ENCODE results near the gene PBX3. TPM values are rescaled to one million over a fixed set of nuclear protein-coding genes. Genes with fewer than 3 reads are reported as not detected.
A peak's percentile ranks its signal among the peaks of the same experiment; 100 is the strongest.
"Not testable (repeated sequence)": the region's sequence is repeated elsewhere in the genome, so short reads cannot be mapped to it uniquely, and the experiment has no call there.

Gene PBX3
- total RNA-seq, 2 donors from 2014 or later, result 16.9 to 17.6 TPM

GRCh38 chr9:125761676-125762450 lies 14.7 kb downstream of the PBX3 start:
- Mint-ChIP-seq H3K36me3 (no peaks in the 10 kb centered on the region), H3K27ac (no peak overlapping the region), H3K9me3 (no peaks in the 10 kb centered on the region)
- DNase-seq (ENCODE audit: low spot score in 2 of 2) (no peak), ATAC-seq (no peak)

- H3K36me3 Mint-ChIP-seq, result no peaks in the 10 kb centered on the region
- DNase-seq (ENCODE audit: low spot score in 2 of 2), result no peak
- H3K27ac Mint-ChIP-seq, result no peak overlapping the region
- no peak for ATAC-seq
- no peaks in the 10 kb centered on the region for H3K9me3 Mint-ChIP-seq
Measured at GRCh38 chr9:125763394-125763801, 16.2 kb downstream of the PBX3 start.

- no peak overlapping the region for H3K27ac Mint-ChIP-seq
- no peaks in the 10 kb centered on the region for H3K9me3 Mint-ChIP-seq
- no peaks in the 10 kb centered on the region for H3K36me3 Mint-ChIP-seq
- ATAC-seq, result no peak
- DNase-seq (ENCODE audit: low spot score in 2 of 2), result no peak
Measured at GRCh38 chr9:125764198-125764597, 17.0 kb downstream of the PBX3 start.

GRCh38 chr9:125766468-125767221 lies 19.5 kb downstream of the PBX3 start:
- Mint-ChIP-seq H3K9me3 (no peaks in the 10 kb centered on the region), H3K27ac (no peak overlapping the region), H3K36me3 (no peaks in the 10 kb centered on the region)
- DNase-seq (ENCODE audit: low spot score in 2 of 2), result no peak
- no peak for ATAC-seq

- no peaks in the 10 kb centered on the region for H3K9me3 Mint-ChIP-seq
- no peak overlapping the region for H3K27ac Mint-ChIP-seq
- DNase-seq (ENCODE audit: low spot score in 2 of 2) (no peak), ATAC-seq (peak in 1 of 2 donors; percentile 20)
- H3K36me3 Mint-ChIP-seq, result no peaks in the 10 kb centered on the region
Measured at GRCh38 chr9:125767349-125767748, 20.2 kb downstream of the PBX3 start.

- DNase-seq (ENCODE audit: low spot score in 2 of 2), result no peak
- ATAC-seq, result no peak
- Mint-ChIP-seq H3K36me3 (no peaks in the 10 kb centered on the region), H3K27ac (no peak overlapping the region), H3K9me3 (no peaks in the 10 kb centered on the region)
Measured at GRCh38 chr9:125768803-125769202, 21.6 kb downstream of the PBX3 start.

- Mint-ChIP-seq H3K9me3 (no peaks in the 10 kb centered on the region), H3K27ac (no peak overlapping the region), H3K36me3 (no peaks in the 10 kb centered on the region)
- ATAC-seq (no peak), DNase-seq (ENCODE audit: low spot score in 2 of 2) (no peak)
Measured at GRCh38 chr9:125771037-125771436, 23.9 kb downstream of the PBX3 start.

GRCh38 chr9:125772740-125773139 lies 25.6 kb downstream of the PBX3 start:
- no peak for DNase-seq (ENCODE audit: low spot score in 2 of 2)

GRCh38 chr9:125774106-125774505 lies 26.9 kb downstream of the PBX3 start:
- no peaks in the 10 kb centered on the region for H3K36me3 Mint-ChIP-seq
- no peaks in the 10 kb centered on the region for H3K9me3 Mint-ChIP-seq
- no peak for ATAC-seq
- no peak overlapping the region for H3K27ac Mint-ChIP-seq
- DNase-seq (ENCODE audit: low spot score in 2 of 2), result no peak

More at GRCh38 chr9:125772740-125773139, 25.6 kb downstream of the PBX3 start:
- Mint-ChIP-seq H3K27ac (no peak overlapping the region), H3K9me3 (no peaks in the 10 kb centered on the region), H3K36me3 (no peaks in the 10 kb centered on the region)
- ATAC-seq, result no peak

- ATAC-seq; H3K27ac Mint-ChIP-seq; H3K36me3 Mint-ChIP-seq; H3K9me3 Mint-ChIP-seq; DNase-seq (ENCODE audit: low spot score in 2 of 2): not testable (repeated sequence)
Measured at GRCh38 chr9:125776789-125777188, 29.6 kb downstream of the PBX3 start.

GRCh38 chr9:125778538-125779219 lies 31.5 kb downstream of the PBX3 start:
- H3K36me3 Mint-ChIP-seq, result peaks cover 0 to 12% of the 10 kb centered on the region in 2 donors
- not testable (repeated sequence) for ATAC-seq; H3K9me3 Mint-ChIP-seq; H3K27ac Mint-ChIP-seq; DNase-seq (ENCODE audit: low spot score in 2 of 2)

GRCh38 chr9:125779220-125779565 lies 32.0 kb downstream of the PBX3 start:
- not testable (repeated sequence) for ATAC-seq; DNase-seq (ENCODE audit: low spot score in 2 of 2); H3K9me3 Mint-ChIP-seq; H3K27ac Mint-ChIP-seq
- H3K36me3 Mint-ChIP-seq, result peaks cover 0 to 12% of the 10 kb centered on the region in 2 donors

GRCh38 chr9:125782718-125783117 lies 35.5 kb downstream of the PBX3 start:
- Mint-ChIP-seq H3K27ac (no peak overlapping the region), H3K36me3 (peaks cover 0 to 19% of the 10 kb centered on the region in 2 donors), H3K9me3 (peaks cover 0 to 5% of the 10 kb centered on the region in 2 donors)
- ATAC-seq, result no peak
- DNase-seq (ENCODE audit: low spot score in 2 of 2), result no peak

GRCh38 chr9:125784286-125785049 lies 37.3 kb downstream of the PBX3 start:
- DNase-seq (ENCODE audit: low spot score in 2 of 2), result no peak
- ATAC-seq, result no peak
- H3K36me3 Mint-ChIP-seq, result peaks cover 0 to 19% of the 10 kb centered on the region in 2 donors
- peaks cover 0 to 5% of the 10 kb centered on the region in 2 donors for H3K9me3 Mint-ChIP-seq
- peak overlapping the region in 1 of 2 donors; percentile 0 for H3K27ac Mint-ChIP-seq

- ATAC-seq (peak; percentile 44 to 66), DNase-seq (ENCODE audit: low spot score in 2 of 2) (peak in 1 of 2 donors; percentile 10)
- Mint-ChIP-seq H3K36me3 (peaks cover 0 to 19% of the 10 kb centered on the region in 2 donors), H3K27ac (peak overlapping the region; percentile 0 to 85), H3K9me3 (peaks cover 0 to 5% of the 10 kb centered on the region in 2 donors)
Measured at GRCh38 chr9:125785248-125785751, 38.1 kb downstream of the PBX3 start.

GRCh38 chr9:125787715-125788114 lies 40.5 kb downstream of the PBX3 start:
- Mint-ChIP-seq H3K9me3 (peaks cover 0 to 5% of the 10 kb centered on the region in 2 donors), H3K36me3 (peaks cover 0 to 16% of the 10 kb centered on the region in 2 donors), H3K27ac (no peak overlapping the region)
- ATAC-seq, result no peak
- no peak for DNase-seq (ENCODE audit: low spot score in 2 of 2)

Data from activated naive CD4-positive, alpha-beta T cell treated with anti-CD3 and anti-CD28 coated beads, Interleukin-2, amount 50 U/mL, for 72 hours (primary cell).